ENCODE results near the gene ASAP2.

ASAP2 gene

GRCh38 chr2:9360110-9360509 lies 153.5 kb downstream of the ASAP2 start:
- DNase-seq: no peak

GRCh38 chr2:9360701-9361100 lies 154.1 kb downstream of the ASAP2 start:
- DNase-seq: no peak

- DNase-seq: no peak
These were observed 157.8 kb downstream of the ASAP2 start for GRCh38 chr2:9364373-9364772.

- DNase-seq: no peak
These were observed 158.3 kb downstream of the ASAP2 start for GRCh38 chr2:9364791-9365497.

- DNase-seq: no peak
These were observed 158.9 kb downstream of the ASAP2 start for GRCh38 chr2:9365498-9366019.

GRCh38 chr2:9366026-9366425 lies 159.4 kb downstream of the ASAP2 start:
- no peak for DNase-seq

GRCh38 chr2:9370746-9371145 lies 164.1 kb downstream of the ASAP2 start:
- no peak for DNase-seq

- DNase-seq: no peak
These were observed 166.4 kb downstream of the ASAP2 start for GRCh38 chr2:9373047-9373446.

GRCh38 chr2:9373476-9373875 lies 166.9 kb downstream of the ASAP2 start:
- no peak for DNase-seq

GRCh38 chr2:9374071-9374730 lies 167.6 kb downstream of the ASAP2 start:
- no peak for DNase-seq

- no peak for DNase-seq
These were observed 169.3 kb downstream of the ASAP2 start for GRCh38 chr2:9375857-9376428.

- no peak for DNase-seq
These were observed 171.0 kb downstream of the ASAP2 start for GRCh38 chr2:9377461-9378097.

- DNase-seq: no peak
These were observed 172.1 kb downstream of the ASAP2 start for GRCh38 chr2:9378433-9379390.

GRCh38 chr2:9379391-9379755 lies 172.8 kb downstream of the ASAP2 start:
- DNase-seq: no peak

- no peak for DNase-seq
These were observed 174.4 kb downstream of the ASAP2 start for GRCh38 chr2:9380702-9381628.

- DNase-seq: no peak
These were observed 176.1 kb downstream of the ASAP2 start for GRCh38 chr2:9382604-9383235.

- DNase-seq: no peak
These were observed 177.9 kb downstream of the ASAP2 start for GRCh38 chr2:9384521-9384920.

- DNase-seq: no peak
These were observed 179.2 kb downstream of the ASAP2 start for GRCh38 chr2:9385841-9386240.

GRCh38 chr2:9388199-9388681 lies 181.6 kb downstream of the ASAP2 start:
- DNase-seq: no peak
